Urothelium cell line (cell line): ENCODE results near the gene FGA.

ENCODE experiments used
- DNase-seq: peaks from one replicate; pipeline ENCODE4 v3.0.0; 2011; ENCODE audit warnings: low spot score, mixed read lengths
- FAIRE-seq: peaks from 2 replicates; lab custom pipeline; 2011; peaks lifted over from hg19 to GRCh38; lab: Jason Lieb, UNC

FGA gene

GRCh38 chr4:154583677-154584076 is 6.9 kb downstream of the FGA start:
- no peak for FAIRE-seq
- DNase-seq = no peak

GRCh38 chr4:154583230-154583629 is 7.3 kb downstream of the FGA start:
- FAIRE-seq (no peak), DNase-seq (no peak)

- FAIRE-seq (no peak), DNase-seq (no peak)
Measured at GRCh38 chr4:154582723-154583122, 7.8 kb downstream of the FGA start.

GRCh38 chr4:154579927-154580326 is 10.6 kb downstream of the FGA start:
- DNase-seq (no peak), FAIRE-seq (no peak)

GRCh38 chr4:154578919-154579318 is 11.6 kb downstream of the FGA start:
- FAIRE-seq (no peak), DNase-seq (no peak)

- FAIRE-seq = no peak
Measured at GRCh38 chr4:154577324-154577723, 13.2 kb downstream of the FGA start.

GRCh38 chr4:154574311-154574710 is 16.2 kb downstream of the FGA start:
- FAIRE-seq (no peak), DNase-seq (no peak)

More at GRCh38 chr4:154577324-154577723, 13.2 kb downstream of the FGA start:
- DNase-seq = no peak

- no peak for FAIRE-seq
Measured at GRCh38 chr4:154573190-154573870, 17.2 kb downstream of the FGA start.

GRCh38 chr4:154569584-154569983 is 21.0 kb downstream of the FGA start:
- FAIRE-seq = no peak
- DNase-seq = no peak

More at GRCh38 chr4:154573190-154573870, 17.2 kb downstream of the FGA start:
- no peak for DNase-seq

- DNase-seq (no peak), FAIRE-seq (no peak)
Measured at GRCh38 chr4:154569028-154569427, 21.5 kb downstream of the FGA start.

GRCh38 chr4:154566639-154567204 is 23.8 kb downstream of the FGA start:
- no peak for DNase-seq
- FAIRE-seq = no peak

GRCh38 chr4:154565704-154566103 is 24.8 kb downstream of the FGA start:
- no peak for FAIRE-seq
- DNase-seq = no peak

GRCh38 chr4:154564311-154564710 is 26.2 kb downstream of the FGA start:
- no peak for FAIRE-seq
- DNase-seq = no peak

- no peak for DNase-seq
Measured at GRCh38 chr4:154562697-154563254, 27.8 kb downstream of the FGA start, which contains the start of gene FGB. Gene FGB (plus strand): TSS chr4:154563011. CDS start chr4:154563019, 8 bp downstream.

GRCh38 chr4:154560824-154561231 is 29.7 kb downstream of the FGA start:
- FAIRE-seq (no peak), DNase-seq (peak; percentile 23)

More at GRCh38 chr4:154562697-154563254, 27.8 kb downstream of the FGA start, which contains the start of gene FGB:
- no peak for FAIRE-seq

GRCh38 chr4:154560419-154560801 is 30.1 kb downstream of the FGA start:
- no peak for FAIRE-seq
- no peak for DNase-seq

GRCh38 chr4:154559494-154560418 is 30.8 kb downstream of the FGA start:
- no peak for FAIRE-seq
- peak; percentile 46 for DNase-seq

GRCh38 chr4:154559141-154559493 is 31.4 kb downstream of the FGA start:
- DNase-seq (peak; percentile 4), FAIRE-seq (no peak)

GRCh38 chr4:154551872-154552686 is 38.5 kb downstream of the FGA start:
- FAIRE-seq = no peak
- peak; percentile 67 for DNase-seq
